ENCODE results near the gene CDKL2.
"Not testable (repeated sequence)": the region's sequence is repeated elsewhere in the genome, so short reads cannot be mapped to it uniquely, and the experiment has no call there.

CDKL2 gene

DNA sequence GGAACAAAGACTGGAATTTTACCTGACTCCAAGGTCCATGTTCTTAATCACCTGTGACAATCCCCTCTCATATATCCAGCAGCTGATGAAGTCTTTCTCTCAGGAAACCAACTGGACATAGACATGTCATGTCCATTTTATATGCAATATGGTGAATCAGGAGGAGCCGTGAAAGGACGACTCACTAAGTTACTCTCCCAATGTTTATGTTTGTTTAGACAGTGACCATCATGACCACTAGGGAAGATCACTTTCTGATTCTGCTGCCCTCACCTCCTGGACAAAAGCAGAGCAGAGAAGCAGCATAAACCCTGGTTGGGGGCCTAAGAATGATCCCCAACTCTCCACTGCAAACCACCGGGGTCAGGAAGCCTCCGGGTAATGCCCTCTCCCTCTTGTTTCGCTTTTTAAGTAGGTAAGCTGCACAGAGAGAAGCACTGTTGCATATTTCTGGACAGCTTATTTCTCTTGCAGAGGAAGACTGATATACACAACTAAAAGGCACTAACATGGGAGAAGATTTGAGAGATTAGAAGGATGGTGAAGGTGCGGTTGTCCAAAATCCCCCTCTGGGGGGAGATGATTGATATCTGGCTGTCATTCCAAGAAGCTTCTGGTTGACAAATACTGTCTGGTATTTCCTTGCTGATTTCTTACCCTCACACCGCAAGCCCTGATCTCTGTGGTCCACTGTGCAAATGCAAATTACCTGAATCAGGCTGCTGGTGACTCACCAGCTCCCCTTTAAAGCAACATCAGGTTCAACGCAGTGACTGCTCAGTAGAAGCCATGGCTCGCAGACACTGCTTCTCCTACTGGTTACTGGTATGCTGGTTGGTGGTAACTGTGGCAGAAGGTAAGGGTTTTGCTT, 74.8 kb downstream of the CDKL2 start, which contains the start of gene ODAPH:
Gene ODAPH (plus strand): TSS at position 773 of the 871 bp plus-strand sequence. CDS start 17 bp downstream, at position 790.
- DNase-seq, result no peak

DNA sequence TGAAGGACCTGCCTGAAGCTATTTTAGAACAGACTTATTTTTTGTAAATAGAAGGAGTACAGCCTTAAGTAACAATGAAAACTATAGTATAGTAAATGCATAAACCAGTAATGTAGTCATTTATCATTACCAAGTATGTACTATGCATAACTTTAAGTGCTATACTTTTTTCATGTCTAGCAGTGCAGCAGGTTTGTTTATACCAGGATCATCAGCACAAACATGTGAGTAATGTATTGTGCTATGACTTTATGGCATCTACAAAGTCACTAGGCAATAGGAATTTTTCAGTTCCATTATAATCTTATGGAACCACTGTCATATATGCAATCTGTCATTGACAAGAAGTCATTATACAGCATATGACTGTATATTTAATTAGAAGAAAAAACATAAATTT, 77.9 kb downstream of the CDKL2 start:
- no peak for DNase-seq

DNA sequence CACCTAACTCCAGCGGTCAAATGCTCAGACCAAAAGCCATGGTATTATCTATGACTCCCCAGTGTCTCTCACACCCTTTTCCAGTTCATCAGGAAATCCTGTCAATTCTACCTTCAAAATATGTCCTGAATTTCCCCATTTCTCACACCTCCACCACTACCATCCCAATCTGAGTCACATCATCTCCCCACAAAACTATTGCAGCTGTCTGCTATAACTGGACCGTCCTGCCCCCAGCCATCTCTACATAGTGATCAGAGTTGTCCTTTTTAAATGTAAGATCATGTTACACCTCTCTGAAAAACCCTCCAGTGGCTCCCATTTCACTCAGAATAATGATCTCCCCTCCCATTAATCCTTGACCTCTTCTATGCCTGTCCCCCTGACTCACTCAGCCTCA, 81.3 kb downstream of the CDKL2 start:
- no peak for DNase-seq

GRCh38 chr4:75547647-75548387, 82.5 kb downstream of the CDKL2 start:
- peak in 3 of 56 donors; percentile 6 to 11 (median 8) for DNase-seq

- DNase-seq, result no peak
These were observed 84.8 kb downstream of the CDKL2 start for GRCh38 chr4:75545526-75545925.

- DNase-seq, result no peak
These were observed 85.5 kb downstream of the CDKL2 start for GRCh38 chr4:75544870-75545269.

DNA sequence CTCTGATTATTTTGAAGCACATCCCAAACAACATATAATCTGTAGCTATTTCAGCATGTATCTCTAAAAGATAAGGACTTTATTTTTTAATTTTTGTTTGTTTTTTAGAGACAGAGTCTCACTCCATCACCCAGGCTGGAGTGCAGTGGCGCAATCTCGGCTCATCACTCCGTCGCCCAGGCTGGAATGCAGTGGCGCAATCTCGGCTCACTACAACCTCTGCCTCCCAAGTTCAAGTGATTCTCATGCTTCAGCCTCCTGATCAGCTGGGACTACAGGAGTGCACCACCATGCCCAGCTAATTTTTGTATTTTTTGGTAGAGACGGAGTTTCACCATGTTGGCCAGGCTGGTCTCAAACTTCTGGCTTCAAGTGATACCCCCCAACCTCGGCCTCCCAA, 86.1 kb downstream of the CDKL2 start:
- DNase-seq, result not testable (repeated sequence)

DNA sequence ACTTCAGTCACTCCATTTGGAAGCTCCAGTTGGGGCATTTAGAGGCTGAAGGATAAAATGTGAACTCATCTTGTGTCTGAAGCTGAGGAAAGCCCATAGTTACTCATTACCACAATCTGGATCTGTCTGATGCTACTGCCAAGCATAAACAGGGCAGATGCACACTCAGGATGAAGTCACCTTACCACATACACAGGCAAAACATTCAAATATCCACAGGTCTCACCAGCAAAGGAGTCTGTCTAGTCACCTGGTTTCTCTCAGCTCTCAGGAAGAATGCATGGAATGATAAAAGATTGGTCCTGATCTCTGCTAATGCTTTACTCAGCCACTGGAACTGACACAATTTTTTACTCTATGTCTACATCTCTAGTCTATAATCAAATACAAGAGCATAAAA, 87.5 kb downstream of the CDKL2 start:
- no peak for DNase-seq

DNA sequence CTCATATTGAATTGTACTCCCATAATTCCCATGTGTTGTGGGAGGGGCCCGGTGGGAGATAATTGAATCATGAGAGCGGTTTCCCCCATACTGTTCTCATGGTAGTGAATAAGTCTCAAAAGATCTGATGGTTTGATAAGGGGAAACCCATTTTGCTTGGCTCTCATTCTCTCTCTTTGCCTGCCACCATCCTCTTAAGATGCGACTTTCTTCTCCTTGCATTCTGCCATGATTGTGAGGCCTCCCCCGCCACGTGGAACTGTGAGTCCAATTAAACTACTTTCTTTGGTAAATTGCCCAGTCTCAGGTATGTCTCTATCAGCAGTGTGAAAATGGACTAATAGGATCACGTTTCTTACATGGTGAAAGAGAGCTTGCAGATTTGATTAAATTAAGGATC, 93.0 kb downstream of the CDKL2 start:
- not testable (repeated sequence) for DNase-seq

DNA sequence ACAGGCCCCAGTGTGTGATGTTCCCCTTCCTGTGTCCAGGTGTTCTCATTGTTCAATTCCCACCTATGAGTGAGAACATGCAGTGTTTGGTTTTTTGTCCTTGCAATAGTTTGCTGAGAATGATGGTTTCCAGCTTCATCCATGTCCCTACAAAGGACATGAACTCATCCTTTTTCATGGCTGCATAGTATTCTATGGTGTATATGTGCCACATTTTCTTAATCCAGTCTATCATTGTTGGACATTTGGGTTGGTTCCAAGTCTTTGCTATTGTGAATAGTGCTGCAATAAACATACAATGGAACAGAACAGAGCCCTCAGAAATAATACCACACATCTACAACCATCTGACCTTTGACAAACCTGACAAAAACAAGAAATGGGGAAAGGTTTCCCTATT, 96.4 kb downstream of the CDKL2 start:
- DNase-seq, result not testable (repeated sequence)

GRCh38 chr4:75533339-75533887, 96.9 kb downstream of the CDKL2 start:
- not testable (repeated sequence) for DNase-seq

- not testable (repeated sequence) for DNase-seq
These were observed 98.7 kb downstream of the CDKL2 start for GRCh38 chr4:75531536-75532143.

DNA sequence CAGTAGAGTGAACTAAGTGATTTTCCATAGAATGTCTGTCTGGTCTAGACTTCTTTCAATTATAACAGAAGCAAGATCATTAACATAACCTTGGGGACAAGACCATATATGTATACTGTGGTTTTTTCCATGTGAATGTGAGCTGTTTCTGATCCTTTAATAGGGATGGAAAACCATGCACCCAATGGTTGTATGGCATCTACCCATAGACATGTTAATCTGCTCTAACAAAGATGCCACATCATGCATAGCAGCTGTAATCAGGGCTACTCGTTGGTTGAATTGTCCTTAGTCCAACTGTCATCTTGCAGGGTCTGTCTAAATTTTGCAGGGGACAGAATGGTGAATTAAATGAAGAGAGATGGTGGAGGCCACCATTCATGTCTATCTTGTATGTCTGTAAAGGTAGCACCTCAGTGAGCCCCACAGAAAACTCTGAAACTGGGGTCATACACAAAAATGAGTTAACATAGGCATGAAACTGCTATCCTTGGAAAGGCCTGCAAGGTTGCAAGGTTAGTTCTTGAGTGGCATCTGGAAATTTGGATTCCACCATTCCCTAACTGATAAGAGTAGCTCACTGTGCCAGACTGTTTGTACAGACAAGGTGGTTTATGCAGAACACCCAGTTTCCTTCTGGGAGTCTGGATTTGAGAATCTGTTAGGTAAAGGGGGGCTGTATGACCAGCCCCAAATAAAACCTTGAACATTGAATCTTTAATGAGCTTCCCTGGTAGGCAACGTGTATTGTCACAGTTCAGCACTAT, 99.6 kb downstream of the CDKL2 start:
- no peak for DNase-seq

Measured in amygdala (tissue), 56 donors.